Gastroesophageal sphincter (tissue), 4 donors: ENCODE results near the gene DNA2. TPM values are rescaled to one million over a fixed set of nuclear protein-coding genes. Genes with fewer than 3 reads are reported as not detected.

Source experiments
- ATAC-seq: fragments of 150-250 bp; one replicate; pipeline ENCODE4 v1.9.1; 2016; ENCODE audit warnings: mild to moderate bottlenecking, moderate library complexity
- H3K27ac ChIP-seq, 4 donors: fragments of 200-600 bp; sonication (generic) in 3 of 4; 1 replicate in 3 of 4; 2 replicates in 1 of 4; pipeline ENCODE4 v1.5.1; 2016 to 2019
- H3K27me3 ChIP-seq: fragments of 200-600 bp; sonication (generic); one replicate; pipeline ENCODE4 v1.5.1; 2019
- H3K36me3 ChIP-seq, 2 donors: fragments of 200-600 bp; sonication (generic); one replicate each; pipeline ENCODE4 v1.5.1; 2019; ENCODE audit warnings: control low read depth in 1 of 2
- H3K4me1 ChIP-seq, 3 donors: fragments of 200-600 bp; sonication (generic); 1 replicate in 2 of 3; 2 replicates in 1 of 3; pipeline ENCODE4 v1.5.1; 2016 to 2019; ENCODE audit warnings: control low read depth in 2 of 3
- H3K4me3 ChIP-seq, 2 donors: fragments of 200-600 bp; sonication (generic); one replicate each; pipeline ENCODE4 v1.5.1; 2019; ENCODE audit warnings: mild to moderate bottlenecking in 1 of 2, moderate library complexity in 1 of 2
- H3K9me3 ChIP-seq, 3 donors: fragments of 200-600 bp; sonication (generic); one replicate each; pipeline ENCODE4 v1.5.1; 2017 to 2019; ENCODE audit warnings: control low read depth in 2 of 3
- EP300 ChIP-seq: sonication (generic); formaldehyde crosslinking; IDR thresholded peaks from one replicate; pipeline ENCODE4 v1.6.1; 2017; ENCODE audit warnings: antibody characterized with exemption, mild to moderate bottlenecking
- POLR2A ChIP-seq, 2 donors: fragments of 450-650 bp; IDR thresholded peaks; one replicate each; pipeline ENCODE4 v1.6.1; 2017; ENCODE audit warnings: antibody characterized with exemption in 2 of 2, mild to moderate bottlenecking in 2 of 2, moderate library complexity in 1 of 2
- POLR2AphosphoS5 ChIP-seq: sonication (generic); formaldehyde crosslinking; IDR thresholded peaks from one replicate; pipeline ENCODE4 v1.6.1; 2017; ENCODE audit warnings: antibody characterized with exemption
- WGBS, 2 donors: methylation state at CpG; one replicate each; pipeline ENCODE4 v1.1.5; 2018; ENCODE audit warnings: low coverage in 1 of 2; 5-methylcytosine and 5-hydroxymethylcytosine counted together
- total RNA-seq, 4 donors: library from RNA; depleted of rRNA; stranded (reverse); fragments of >200 nt; gene quantifications; one replicate each; pipeline ENCODE4 v1.1.0, GENCODE V29; 2016
- TF ChIP-seq, protein P1 (sequence below), 4 experiments: fragments of 200-600 bp in 2 of 4; fragments of 450-650 bp in 2 of 4; sonication (generic) in 1 of 4; IDR thresholded peaks; one replicate each; pipeline ENCODE4 v1.5.1; 2017 to 2019; ENCODE audit warnings: antibody characterized with exemption in 4 of 4, mild to moderate bottlenecking in 2 of 4, moderate library complexity in 2 of 4

Gene DNA2
- total RNA-seq, 4 donors from 2014 or later = 0.85 to 3.0 (median 2.1) TPM

DNA sequence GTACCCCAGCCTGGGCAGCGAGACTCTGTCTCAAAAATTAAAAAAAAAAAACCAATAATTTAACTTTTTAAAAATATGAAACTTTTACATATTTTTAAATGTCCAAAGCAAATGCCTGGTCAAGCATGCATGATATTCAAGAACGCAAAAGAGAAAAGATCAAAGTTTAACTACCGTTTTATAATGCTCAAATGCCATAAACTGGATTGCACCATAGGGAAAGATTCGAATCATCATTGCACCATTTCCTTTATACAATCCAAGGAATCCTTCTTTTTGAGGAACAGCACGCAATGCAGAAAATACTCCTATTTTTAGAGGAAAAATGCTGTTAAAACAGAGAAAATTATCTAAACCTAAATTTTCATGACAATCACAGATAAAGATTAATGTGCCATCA, 34.6 kb upstream of the DNA2 start:
- TF ChIP-seq POLR2A (IDR thresholded peaks at IDR 0.05) (no peak), EP300 (no peak), POLR2AphosphoS5 (no peak)
- TF ChIP-seq, protein P1, sequence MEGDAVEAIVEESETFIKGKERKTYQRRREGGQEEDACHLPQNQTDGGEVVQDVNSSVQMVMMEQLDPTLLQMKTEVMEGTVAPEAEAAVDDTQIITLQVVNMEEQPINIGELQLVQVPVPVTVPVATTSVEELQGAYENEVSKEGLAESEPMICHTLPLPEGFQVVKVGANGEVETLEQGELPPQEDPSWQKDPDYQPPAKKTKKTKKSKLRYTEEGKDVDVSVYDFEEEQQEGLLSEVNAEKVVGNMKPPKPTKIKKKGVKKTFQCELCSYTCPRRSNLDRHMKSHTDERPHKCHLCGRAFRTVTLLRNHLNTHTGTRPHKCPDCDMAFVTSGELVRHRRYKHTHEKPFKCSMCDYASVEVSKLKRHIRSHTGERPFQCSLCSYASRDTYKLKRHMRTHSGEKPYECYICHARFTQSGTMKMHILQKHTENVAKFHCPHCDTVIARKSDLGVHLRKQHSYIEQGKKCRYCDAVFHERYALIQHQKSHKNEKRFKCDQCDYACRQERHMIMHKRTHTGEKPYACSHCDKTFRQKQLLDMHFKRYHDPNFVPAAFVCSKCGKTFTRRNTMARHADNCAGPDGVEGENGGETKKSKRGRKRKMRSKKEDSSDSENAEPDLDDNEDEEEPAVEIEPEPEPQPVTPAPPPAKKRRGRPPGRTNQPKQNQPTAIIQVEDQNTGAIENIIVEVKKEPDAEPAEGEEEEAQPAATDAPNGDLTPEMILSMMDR (IDR thresholded peaks at IDR 0.05) = no peak
- Histone ChIP-seq H3K27ac (no peak overlapping the region), H3K4me1 (no peaks in the 10 kb centered on the region), H3K4me3 (no peak overlapping the region), H3K27me3 (no peaks in the 10 kb centered on the region), H3K36me3 (peaks cover 0 to 61% of the 10 kb centered on the region in 2 donors), H3K9me3 (no peaks in the 10 kb centered on the region)
- ATAC-seq = no peak
- 89 to 98% methylated on average over 4 to 5 of the region's 5 CpGs for WGBS, 2 donors

DNA sequence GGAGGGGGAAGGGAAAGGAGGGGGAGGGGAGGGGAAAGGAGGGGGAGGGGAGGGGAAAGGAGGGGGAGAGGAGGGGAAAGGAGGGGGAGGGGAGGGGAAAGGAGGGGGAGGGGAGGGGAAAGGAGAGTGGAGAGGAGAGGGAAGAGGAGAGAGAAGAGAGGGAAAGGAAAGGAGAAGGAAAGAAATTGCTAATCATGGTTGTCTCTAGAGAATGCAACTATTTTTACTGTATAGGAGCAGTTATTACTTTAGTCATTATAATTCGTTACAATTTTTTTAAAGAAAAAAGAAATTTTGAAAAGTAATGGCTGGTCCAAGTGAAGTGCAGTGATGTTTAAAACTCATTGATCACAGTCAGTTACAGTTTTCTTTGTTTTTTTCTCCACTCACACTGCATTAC, 31.1 kb upstream of the DNA2 start:
- WGBS, 2 donors = 50 to 83% methylated on average over 1 of the region's 1 CpG
- H3K36me3 ChIP-seq = peaks cover 3 to 81% of the 10 kb centered on the region in 2 donors

DNA sequence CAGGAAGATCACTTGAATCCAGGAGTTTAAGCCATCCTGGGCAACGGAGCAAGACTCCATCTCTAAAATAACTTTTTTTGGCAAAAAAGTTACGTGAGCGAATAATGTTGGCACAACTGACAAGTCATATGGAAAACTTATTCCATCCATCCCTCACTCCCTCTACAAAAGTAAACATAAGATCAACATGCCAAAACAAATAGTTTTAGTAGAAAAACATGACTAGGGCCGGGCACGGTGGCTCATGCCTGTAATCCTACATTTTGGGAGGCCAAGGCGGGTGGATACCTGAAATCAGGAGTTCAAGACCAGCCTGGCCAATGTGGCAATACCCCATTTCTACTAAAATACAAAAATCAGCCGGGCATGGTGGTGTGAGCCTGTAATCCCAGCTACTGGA, 29.9 kb upstream of the DNA2 start:
- TF ChIP-seq, protein P1 (IDR thresholded peaks at IDR 0.05) = no peak
- TF ChIP-seq POLR2A (IDR thresholded peaks at IDR 0.05) = no peak
- Histone ChIP-seq H3K4me3 (no peak overlapping the region), H3K9me3 (no peaks in the 10 kb centered on the region), H3K27ac (no peak overlapping the region), H3K36me3 (peaks cover 3 to 92% of the 10 kb centered on the region in 2 donors), H3K4me1 (no peaks in the 10 kb centered on the region), H3K27me3 (no peaks in the 10 kb centered on the region)
- WGBS, 2 donors = 62 to 82% methylated on average over 6 to 7 of the region's 7 CpGs
- ATAC-seq = no peak

More for the DNA sequence above, 31.1 kb upstream of the DNA2 start:
- no peak overlapping the region for H3K27ac ChIP-seq
- no peak for ATAC-seq
- H3K4me1 ChIP-seq = no peaks in the 10 kb centered on the region
- no peak overlapping the region for H3K4me3 ChIP-seq
- H3K27me3 ChIP-seq = no peaks in the 10 kb centered on the region
- H3K9me3 ChIP-seq = no peaks in the 10 kb centered on the region
- TF ChIP-seq EP300 (no peak), POLR2AphosphoS5 (no peak), POLR2A (IDR thresholded peaks at IDR 0.05) (no peak)
- TF ChIP-seq, protein P1 (IDR thresholded peaks at IDR 0.05) = no peak

DNA sequence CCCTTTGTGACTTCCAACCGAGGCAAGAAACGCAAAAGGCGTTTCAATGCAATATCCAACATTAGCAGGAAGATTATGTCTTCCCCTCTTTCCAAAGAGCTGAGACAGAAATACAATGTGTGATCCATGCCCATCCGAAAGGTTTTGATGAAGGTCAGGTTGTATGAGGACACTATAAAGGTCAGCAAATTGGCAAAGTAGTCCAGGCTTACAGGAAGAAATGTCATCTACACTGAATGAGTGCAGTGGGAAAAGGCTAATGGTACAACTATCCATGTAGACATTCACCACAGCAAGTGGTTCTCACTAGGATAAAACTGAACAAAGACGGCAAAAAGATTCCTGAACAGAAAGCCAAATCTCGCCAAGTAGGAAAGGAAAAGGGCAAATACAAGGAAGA, 27.8 kb upstream of the DNA2 start:
- TF ChIP-seq EP300 = no peak
- TF ChIP-seq, protein P1 (IDR thresholded peaks at IDR 0.05) = no peak
- TF ChIP-seq POLR2A (IDR thresholded peaks at IDR 0.05) = no peak
- no peak for TF ChIP-seq POLR2AphosphoS5
- no peak overlapping the region for H3K4me3 ChIP-seq
- no peak overlapping the region for H3K27ac ChIP-seq
- 83 to 87% methylated on average over 3 to 6 of the region's 6 CpGs for WGBS, 2 donors
- H3K9me3 ChIP-seq = no peaks in the 10 kb centered on the region
- H3K4me1 ChIP-seq = no peaks in the 10 kb centered on the region
- no peak for ATAC-seq
- H3K36me3 ChIP-seq = peaks cover 3 to 95% of the 10 kb centered on the region in 2 donors
- H3K27me3 ChIP-seq = no peaks in the 10 kb centered on the region

DNA sequence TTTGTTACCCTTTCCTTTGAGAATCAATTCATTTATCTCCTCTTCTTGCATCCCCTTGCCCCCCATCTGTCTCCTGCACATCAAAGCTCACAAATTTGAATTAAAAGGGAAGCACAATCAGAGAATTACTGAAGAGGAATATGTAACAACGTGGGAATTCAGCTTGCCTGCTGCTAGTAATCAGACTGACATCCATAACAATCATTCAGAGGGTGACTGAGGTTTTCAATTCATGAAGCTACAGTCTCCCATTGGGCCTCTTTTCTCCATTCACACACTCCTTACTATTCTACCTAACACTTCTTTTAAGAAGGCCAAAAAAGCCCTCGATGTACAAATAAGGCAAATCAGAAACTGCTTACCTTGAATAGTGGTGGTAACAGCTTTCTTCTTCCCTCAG, 24.3 kb upstream of the DNA2 start:
- WGBS, 2 donors = 22 to 33% methylated on average over 2 of the region's 2 CpGs
- ATAC-seq = no peak

More for the DNA sequence above, 24.3 kb upstream of the DNA2 start:
- H3K4me3 ChIP-seq = no peak overlapping the region
- no peaks in the 10 kb centered on the region for H3K4me1 ChIP-seq
- peaks cover 3 to 96% of the 10 kb centered on the region in 2 donors for H3K36me3 ChIP-seq
- H3K27me3 ChIP-seq = no peaks in the 10 kb centered on the region
- H3K27ac ChIP-seq = no peak overlapping the region
- H3K9me3 ChIP-seq = no peaks in the 10 kb centered on the region
- no peak for TF ChIP-seq POLR2A (IDR thresholded peaks at IDR 0.05)
- no peak for TF ChIP-seq EP300
- TF ChIP-seq, protein P1 (IDR thresholded peaks at IDR 0.05) = no peak
- no peak for TF ChIP-seq POLR2AphosphoS5
